ENCODE data around the gene GMPPB.

DNA sequence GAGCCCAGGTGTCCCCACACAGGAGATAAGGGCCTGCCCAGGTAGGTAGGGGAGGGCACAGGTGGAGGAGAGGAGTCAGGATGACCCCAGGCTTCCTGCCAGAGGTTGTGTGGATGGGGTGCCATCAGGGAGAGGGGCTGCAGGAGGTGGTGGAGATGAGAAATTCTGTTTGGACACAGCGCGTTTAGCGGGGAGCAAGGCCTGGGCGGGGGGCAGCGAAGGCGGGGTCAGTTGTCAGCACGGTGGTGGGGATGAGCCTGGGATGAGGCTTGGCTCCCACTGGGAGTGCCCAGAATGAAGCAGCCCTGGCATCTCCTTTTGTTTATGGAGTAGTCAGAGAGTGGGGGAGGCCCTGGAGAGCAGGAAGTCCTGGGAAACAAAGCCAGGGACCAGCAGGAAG is 19.8 kb downstream of the GMPPB start:
- TF ChIP-seq CTCF (IDR thresholded peaks at IDR 0.05) (no peak), POLR2A (IDR thresholded peaks at IDR 0.05) (no peak), POLR2AphosphoS5 (IDR thresholded peaks at IDR 0.05) (no peak)
